Measurements from ENCODE around the gene RAN. TPM values are rescaled to one million over a fixed set of nuclear protein-coding genes. Genes with fewer than 3 reads are reported as not detected.

Gene RAN
- total and polyA plus RNA-seq, 9 of the 15 experiments (the other 6 are each of a cell fraction or from before 2014, with no cell fraction given): 1,687 to 3,820 (median 2,300) TPM

DNA sequence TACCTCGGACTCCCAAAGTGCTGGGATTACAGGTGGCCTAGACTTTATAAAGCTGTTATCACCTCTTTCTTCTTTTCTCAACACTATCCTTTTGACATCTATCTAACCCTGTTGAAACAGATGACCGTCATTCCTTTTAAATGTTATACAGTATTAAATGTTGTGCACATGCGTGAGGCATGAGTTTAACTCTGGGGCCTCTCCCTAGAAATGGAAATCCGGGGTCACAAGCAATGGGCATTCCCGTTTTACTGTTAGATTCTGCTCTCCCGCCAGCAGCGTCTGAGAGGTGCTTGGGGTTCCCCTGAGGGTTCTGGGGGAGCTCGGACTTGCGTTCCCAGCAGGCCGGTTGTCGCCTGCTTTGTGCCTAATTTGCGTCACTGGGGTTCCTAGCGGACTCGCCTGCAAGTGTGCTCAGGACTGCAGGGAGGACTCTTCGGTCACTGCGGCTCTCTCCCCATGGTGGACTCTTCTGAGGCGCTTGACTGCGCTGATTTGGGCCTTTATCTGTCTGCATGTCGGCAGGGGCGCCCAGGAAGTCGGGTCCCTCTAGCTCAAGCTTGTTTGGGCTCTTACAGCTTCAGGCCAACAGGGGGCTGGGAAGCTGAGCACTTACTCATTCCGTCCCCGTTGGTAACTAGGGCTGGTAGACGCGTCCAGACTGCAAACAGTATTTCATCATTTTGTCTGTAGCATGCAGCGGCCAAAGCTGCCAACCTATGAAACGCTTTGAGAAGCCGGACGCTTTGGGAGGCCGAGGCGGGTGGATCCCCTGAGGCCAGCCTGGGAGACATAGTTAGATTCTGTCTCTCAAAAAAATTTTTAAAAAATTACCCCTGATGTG is 1.2 kb upstream of the RAN start (continued):
- peak; percentile 80; the same call in 1 of the 2 replicates for TF ChIP-seq XRCC5 (IDR thresholded peaks at IDR 0.05; ENCODE audit: low read depth, low read length)
- TF ChIP-seq DDX20 (tag; IDR thresholded peaks at IDR 0.05; ENCODE audit: low read depth): no peak
- TF ChIP-seq KLF13 (tag; IDR thresholded peaks at IDR 0.05; ENCODE audit: borderline replicate concordance, low read depth): 0 out of 2 replicates have a peak, but pooled peaks have one; percentile 30
- no peak for TF ChIP-seq HLTF (IDR thresholded peaks at IDR 0.05)
- TF ChIP-seq, protein P1, sequence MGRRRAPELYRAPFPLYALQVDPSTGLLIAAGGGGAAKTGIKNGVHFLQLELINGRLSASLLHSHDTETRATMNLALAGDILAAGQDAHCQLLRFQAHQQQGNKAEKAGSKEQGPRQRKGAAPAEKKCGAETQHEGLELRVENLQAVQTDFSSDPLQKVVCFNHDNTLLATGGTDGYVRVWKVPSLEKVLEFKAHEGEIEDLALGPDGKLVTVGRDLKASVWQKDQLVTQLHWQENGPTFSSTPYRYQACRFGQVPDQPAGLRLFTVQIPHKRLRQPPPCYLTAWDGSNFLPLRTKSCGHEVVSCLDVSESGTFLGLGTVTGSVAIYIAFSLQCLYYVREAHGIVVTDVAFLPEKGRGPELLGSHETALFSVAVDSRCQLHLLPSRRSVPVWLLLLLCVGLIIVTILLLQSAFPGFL (CRISPR knock-in tag; IDR thresholded peaks at IDR 0.05): no peak
- TF ChIP-seq KAT7 (CRISPR knock-in tag; IDR thresholded peaks at IDR 0.05; ENCODE audit: borderline replicate concordance): no peak
- TF ChIP-seq SMARCC2 (IDR thresholded peaks at IDR 0.05; ENCODE audit: low read depth): 0 out of 2 replicates have a peak, but pooled peaks have one; percentile 24
- TF ChIP-seq CHD4 (IDR thresholded peaks at IDR 0.05; ENCODE audit: insufficient read depth, insufficient replicate concordance, low read depth, low read length, poor library complexity, severe bottlenecking): no peak
- TF ChIP-seq ZNF766 (CRISPR knock-in tag; conservative IDR thresholded peaks at IDR 0.05): no peak
- no peak for TF ChIP-seq SMARCA4 (IDR thresholded peaks at IDR 0.05)
- TF ChIP-seq BRF1 (IDR thresholded peaks at IDR 0.05; ENCODE audit: borderline replicate concordance, extremely low read depth, insufficient read length): no peak
- no peak for TF ChIP-seq KAT8 (IDR thresholded peaks at IDR 0.05; ENCODE audit: low read depth)
- TF ChIP-seq, protein P2, sequence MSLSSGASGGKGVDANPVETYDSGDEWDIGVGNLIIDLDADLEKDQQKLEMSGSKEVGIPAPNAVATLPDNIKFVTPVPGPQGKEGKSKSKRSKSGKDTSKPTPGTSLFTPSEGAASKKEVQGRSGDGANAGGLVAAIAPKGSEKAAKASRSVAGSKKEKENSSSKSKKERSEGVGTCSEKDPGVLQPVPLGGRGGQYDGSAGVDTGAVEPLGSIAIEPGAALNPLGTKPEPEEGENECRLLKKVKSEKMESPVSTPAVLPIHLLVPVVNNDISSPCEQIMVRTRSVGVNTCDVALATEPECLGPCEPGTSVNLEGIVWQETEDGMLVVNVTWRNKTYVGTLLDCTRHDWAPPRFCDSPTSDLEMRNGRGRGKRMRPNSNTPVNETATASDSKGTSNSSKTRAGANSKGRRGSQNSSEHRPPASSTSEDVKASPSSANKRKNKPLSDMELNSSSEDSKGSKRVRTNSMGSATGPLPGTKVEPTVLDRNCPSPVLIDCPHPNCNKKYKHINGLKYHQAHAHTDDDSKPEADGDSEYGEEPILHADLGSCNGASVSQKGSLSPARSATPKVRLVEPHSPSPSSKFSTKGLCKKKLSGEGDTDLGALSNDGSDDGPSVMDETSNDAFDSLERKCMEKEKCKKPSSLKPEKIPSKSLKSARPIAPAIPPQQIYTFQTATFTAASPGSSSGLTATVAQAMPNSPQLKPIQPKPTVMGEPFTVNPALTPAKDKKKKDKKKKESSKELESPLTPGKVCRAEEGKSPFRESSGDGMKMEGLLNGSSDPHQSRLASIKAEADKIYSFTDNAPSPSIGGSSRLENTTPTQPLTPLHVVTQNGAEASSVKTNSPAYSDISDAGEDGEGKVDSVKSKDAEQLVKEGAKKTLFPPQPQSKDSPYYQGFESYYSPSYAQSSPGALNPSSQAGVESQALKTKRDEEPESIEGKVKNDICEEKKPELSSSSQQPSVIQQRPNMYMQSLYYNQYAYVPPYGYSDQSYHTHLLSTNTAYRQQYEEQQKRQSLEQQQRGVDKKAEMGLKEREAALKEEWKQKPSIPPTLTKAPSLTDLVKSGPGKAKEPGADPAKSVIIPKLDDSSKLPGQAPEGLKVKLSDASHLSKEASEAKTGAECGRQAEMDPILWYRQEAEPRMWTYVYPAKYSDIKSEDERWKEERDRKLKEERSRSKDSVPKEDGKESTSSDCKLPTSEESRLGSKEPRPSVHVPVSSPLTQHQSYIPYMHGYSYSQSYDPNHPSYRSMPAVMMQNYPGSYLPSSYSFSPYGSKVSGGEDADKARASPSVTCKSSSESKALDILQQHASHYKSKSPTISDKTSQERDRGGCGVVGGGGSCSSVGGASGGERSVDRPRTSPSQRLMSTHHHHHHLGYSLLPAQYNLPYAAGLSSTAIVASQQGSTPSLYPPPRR (CRISPR knock-in tag; IDR thresholded peaks at IDR 0.05; ENCODE audit: borderline replicate concordance): no peak
- TF ChIP-seq MYC (IDR thresholded peaks at IDR 0.05; ENCODE audit: low read depth, low read length): peak; percentile 92
- TF ChIP-seq MYC (CRISPR knock-in tag; IDR thresholded peaks at IDR 0.05; ENCODE audit: borderline replicate concordance, low read depth): no peak
- peak; percentile 52 for TF ChIP-seq POLR2AphosphoS5 (IDR thresholded peaks at IDR 0.05; ENCODE audit: control insufficient read depth, insufficient read depth, low read depth, low read length)
- peak; percentile 72; the same call in 1 of the 2 replicates for TF ChIP-seq ATF7 (IDR thresholded peaks at IDR 0.05)
- no peak for TF ChIP-seq RHOXF2B (CRISPR knock-in tag; conservative IDR thresholded peaks at IDR 0.05)
- TF ChIP-seq, protein P3, sequence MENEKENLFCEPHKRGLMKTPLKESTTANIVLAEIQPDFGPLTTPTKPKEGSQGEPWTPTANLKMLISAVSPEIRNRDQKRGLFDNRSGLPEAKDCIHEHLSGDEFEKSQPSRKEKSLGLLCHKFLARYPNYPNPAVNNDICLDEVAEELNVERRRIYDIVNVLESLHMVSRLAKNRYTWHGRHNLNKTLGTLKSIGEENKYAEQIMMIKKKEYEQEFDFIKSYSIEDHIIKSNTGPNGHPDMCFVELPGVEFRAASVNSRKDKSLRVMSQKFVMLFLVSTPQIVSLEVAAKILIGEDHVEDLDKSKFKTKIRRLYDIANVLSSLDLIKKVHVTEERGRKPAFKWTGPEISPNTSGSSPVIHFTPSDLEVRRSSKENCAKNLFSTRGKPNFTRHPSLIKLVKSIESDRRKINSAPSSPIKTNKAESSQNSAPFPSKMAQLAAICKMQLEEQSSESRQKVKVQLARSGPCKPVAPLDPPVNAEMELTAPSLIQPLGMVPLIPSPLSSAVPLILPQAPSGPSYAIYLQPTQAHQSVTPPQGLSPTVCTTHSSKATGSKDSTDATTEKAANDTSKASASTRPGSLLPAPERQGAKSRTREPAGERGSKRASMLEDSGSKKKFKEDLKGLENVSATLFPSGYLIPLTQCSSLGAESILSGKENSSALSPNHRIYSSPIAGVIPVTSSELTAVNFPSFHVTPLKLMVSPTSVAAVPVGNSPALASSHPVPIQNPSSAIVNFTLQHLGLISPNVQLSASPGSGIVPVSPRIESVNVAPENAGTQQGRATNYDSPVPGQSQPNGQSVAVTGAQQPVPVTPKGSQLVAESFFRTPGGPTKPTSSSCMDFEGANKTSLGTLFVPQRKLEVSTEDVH (IDR thresholded peaks at IDR 0.05; ENCODE audit: low read depth, partially characterized antibody): no peak

Measured in K562 (cell line).